Liver (tissue), 3 donors: ENCODE data around the gene ADAMTS14.

Source experiments
- CTCF ChIP-seq: fragments of 150-350 bp; IDR thresholded peaks from 2 replicates; pipeline ENCODE4 v1.5.1; 2017; ENCODE audit warnings: improper control_type of control experiment, low read depth, low read length; ENCODE audit not compliant: missing input control
- EGR1 ChIP-seq, 2 donors: IDR thresholded peaks; 2 replicates each; pipeline ENCODE4 v1.6.1; 2016 to 2018; ENCODE audit warnings: antibody characterized with exemption in 2 of 2, low read depth in 2 of 2
- FOXA2 ChIP-seq: IDR thresholded peaks from 2 replicates; pipeline ENCODE4 v1.6.1; 2016; ENCODE audit warnings: antibody characterized with exemption
- JUND ChIP-seq, 2 donors: IDR thresholded peaks; 2 replicates each; pipeline ENCODE4 v1.6.1; 2016; ENCODE audit warnings: antibody characterized with exemption in 2 of 2
- MAX ChIP-seq: IDR thresholded peaks from 2 replicates; pipeline ENCODE4 v1.6.1; 2016; ENCODE audit warnings: antibody characterized with exemption
- RAD21 ChIP-seq, 2 donors: IDR thresholded peaks; 2 replicates each; pipeline ENCODE4 v1.6.1; 2016; ENCODE audit warnings: antibody characterized with exemption in 2 of 2, mild to moderate bottlenecking in 2 of 2
- REST ChIP-seq: IDR thresholded peaks from 2 replicates; pipeline ENCODE4 v1.6.1; 2016; ENCODE audit warnings: antibody characterized with exemption, mild to moderate bottlenecking
- donor health status: healthy.
- donor health status: healthy.

GRCh38 chr10:70809011-70809611 is 136.8 kb downstream of the ADAMTS14 start:
- TF ChIP-seq CTCF (no peak), EGR1 (IDR thresholded peaks at IDR 0.05; ENCODE audit: low read depth in 2 of 2) (no peak), REST (no peak), JUND (IDR thresholded peaks at IDR 0.05) (no peak), FOXA2 (no peak), MAX (no peak), RAD21 (IDR thresholded peaks at IDR 0.05) (no peak)
